HUES48 (cell line): ENCODE results near the gene UPP1.

Experiments
- H3K27ac ChIP-seq: one replicate; pipeline ENCODE4 v1.7.0; 2013; ENCODE audit warnings: low read depth, low read length, inconsistent platforms
- H3K27me3 ChIP-seq: 2 replicates; pipeline ENCODE4 v1.6.1; 2013; ENCODE audit warnings: mild to moderate bottlenecking, low read length; ENCODE audit not compliant: control insufficient read depth, insufficient read depth
- H3K36me3 ChIP-seq: 2 replicates; pipeline ENCODE4 v1.6.1; 2013; ENCODE audit warnings: low read length; ENCODE audit not compliant: control insufficient read depth, insufficient read depth
- H3K4me1 ChIP-seq: 2 replicates; pipeline ENCODE4 v1.6.1; 2013; ENCODE audit warnings: mild to moderate bottlenecking, low read length; ENCODE audit not compliant: control insufficient read depth, insufficient read depth
- H3K4me3 ChIP-seq: 2 replicates; pipeline ENCODE4 v1.5.1; 2013; ENCODE audit warnings: mild to moderate bottlenecking, low read depth, low read length
- H3K9ac ChIP-seq: 2 replicates; pipeline ENCODE4 v1.6.1; 2013; ENCODE audit warnings: mild to moderate bottlenecking, low read depth, low read length, moderate library complexity
- H3K9me3 ChIP-seq: 2 replicates; pipeline ENCODE4 v1.6.1; 2013; ENCODE audit warnings: low read length; ENCODE audit not compliant: control insufficient read depth, insufficient read depth

The UPP1 gene

GRCh38 chr7:48101352-48101751 lies 12.3 kb downstream of the UPP1 start:
- no peaks in the 10 kb centered on the region for H3K27me3 ChIP-seq
- no peak overlapping the region for H3K27ac ChIP-seq
- H3K36me3 ChIP-seq, result peaks cover 95% of the 10 kb centered on the region
- no peaks in the 10 kb centered on the region for H3K9me3 ChIP-seq
- no peaks in the 10 kb centered on the region for H3K4me1 ChIP-seq
- no peak overlapping the region for H3K9ac ChIP-seq
- no peak overlapping the region for H3K4me3 ChIP-seq

GRCh38 chr7:48101968-48102367 lies 12.9 kb downstream of the UPP1 start:
- Histone ChIP-seq H3K4me1 (no peaks in the 10 kb centered on the region), H3K9ac (no peak overlapping the region), H3K36me3 (peaks cover 95% of the 10 kb centered on the region), H3K9me3 (no peaks in the 10 kb centered on the region), H3K4me3 (no peak overlapping the region), H3K27ac (no peak overlapping the region), H3K27me3 (no peaks in the 10 kb centered on the region)

GRCh38 chr7:48102530-48102929 lies 13.5 kb downstream of the UPP1 start:
- H3K27me3 ChIP-seq, result no peaks in the 10 kb centered on the region
- H3K9ac ChIP-seq, result no peak overlapping the region
- no peaks in the 10 kb centered on the region for H3K9me3 ChIP-seq
- peaks cover 95% of the 10 kb centered on the region for H3K36me3 ChIP-seq
- no peak overlapping the region for H3K4me3 ChIP-seq
- H3K4me1 ChIP-seq, result no peaks in the 10 kb centered on the region
- H3K27ac ChIP-seq, result no peak overlapping the region

GRCh38 chr7:48105045-48105444 lies 16.0 kb downstream of the UPP1 start:
- H3K27me3 ChIP-seq, result no peaks in the 10 kb centered on the region
- H3K27ac ChIP-seq, result no peak overlapping the region
- no peaks in the 10 kb centered on the region for H3K9me3 ChIP-seq
- no peak overlapping the region for H3K9ac ChIP-seq
- H3K36me3 ChIP-seq, result peaks cover 88% of the 10 kb centered on the region
- H3K4me1 ChIP-seq, result no peaks in the 10 kb centered on the region
- H3K4me3 ChIP-seq, result no peak overlapping the region

- Histone ChIP-seq H3K27ac (no peak overlapping the region), H3K4me3 (no peak overlapping the region), H3K36me3 (peaks cover 71% of the 10 kb centered on the region), H3K27me3 (no peaks in the 10 kb centered on the region), H3K4me1 (peaks cover 4% of the 10 kb centered on the region; the same call in 1 of the 2 replicates), H3K9me3 (no peaks in the 10 kb centered on the region), H3K9ac (no peak overlapping the region)
Measured at GRCh38 chr7:48106906-48107659, 18.0 kb downstream of the UPP1 start.

GRCh38 chr7:48107926-48108472 lies 18.9 kb downstream of the UPP1 start:
- Histone ChIP-seq H3K4me1 (peaks cover 4% of the 10 kb centered on the region; the same call in 1 of the 2 replicates), H3K27ac (no peak overlapping the region), H3K9me3 (no peaks in the 10 kb centered on the region), H3K9ac (no peak overlapping the region), H3K36me3 (peaks cover 62% of the 10 kb centered on the region), H3K27me3 (no peaks in the 10 kb centered on the region), H3K4me3 (no peak overlapping the region)

- peaks cover 50% of the 10 kb centered on the region for H3K36me3 ChIP-seq
- no peaks in the 10 kb centered on the region for H3K27me3 ChIP-seq
- H3K27ac ChIP-seq, result no peak overlapping the region
- peaks cover 4% of the 10 kb centered on the region; the same call in 1 of the 2 replicates for H3K4me1 ChIP-seq
- no peaks in the 10 kb centered on the region for H3K9me3 ChIP-seq
- H3K9ac ChIP-seq, result no peak overlapping the region
- no peak overlapping the region for H3K4me3 ChIP-seq
Measured at GRCh38 chr7:48108959-48109847, 20.1 kb downstream of the UPP1 start.

GRCh38 chr7:48109848-48110663 lies 21.0 kb downstream of the UPP1 start:
- Histone ChIP-seq H3K9me3 (no peaks in the 10 kb centered on the region), H3K27me3 (no peaks in the 10 kb centered on the region), H3K4me3 (no peak overlapping the region), H3K9ac (no peak overlapping the region), H3K27ac (no peak overlapping the region), H3K36me3 (peaks cover 41% of the 10 kb centered on the region), H3K4me1 (peaks cover 4% of the 10 kb centered on the region; the same call in 1 of the 2 replicates)

GRCh38 chr7:48110868-48111267 lies 21.8 kb downstream of the UPP1 start:
- Histone ChIP-seq H3K27me3 (no peaks in the 10 kb centered on the region), H3K27ac (no peak overlapping the region), H3K4me1 (peaks cover 4% of the 10 kb centered on the region; the same call in 1 of the 2 replicates), H3K36me3 (peaks cover 33% of the 10 kb centered on the region), H3K9ac (no peak overlapping the region), H3K4me3 (no peak overlapping the region), H3K9me3 (no peaks in the 10 kb centered on the region)

- Histone ChIP-seq H3K4me1 (peaks cover 4% of the 10 kb centered on the region; the same call in 1 of the 2 replicates), H3K27ac (no peak overlapping the region), H3K4me3 (no peak overlapping the region), H3K27me3 (no peaks in the 10 kb centered on the region), H3K9me3 (no peaks in the 10 kb centered on the region), H3K36me3 (peaks cover 27% of the 10 kb centered on the region), H3K9ac (no peak overlapping the region)
Measured at GRCh38 chr7:48111596-48111995, 22.5 kb downstream of the UPP1 start.
